SK-N-MC (cell line): ENCODE measurements around the gene WDR44.

Source experiments
- DNase-seq: peaks from one replicate; pipeline ENCODE4 v3.0.0-alpha.2; 2011; ENCODE audit warnings: low read depth, low spot score
- H3K27ac ChIP-seq: fragments of 200-600 bp; sonication (generic); 2 replicates; pipeline ENCODE4 v1.5.1; 2016; ENCODE audit warnings: mixed run types
- H3K36me3 ChIP-seq: fragments of 200-600 bp; sonication (generic); 2 replicates; pipeline ENCODE4 v1.6.1; 2017; ENCODE audit warnings: antibody characterized with exemption, low read length, mixed read lengths; ENCODE audit not compliant: insufficient read depth
- H3K4me3 ChIP-seq: fragments of 200-600 bp; sonication (generic); 2 replicates; pipeline ENCODE4 v1.5.1; 2016
- H3K9ac ChIP-seq: fragments of 200-600 bp; sonication (generic); 2 replicates; pipeline ENCODE4 v1.8.0; 2017; ENCODE audit warnings: mixed run types, mixed read lengths; ENCODE audit not compliant: insufficient read length
- H3K9me3 ChIP-seq: fragments of 200-600 bp; sonication (generic); 2 replicates; pipeline ENCODE4 v1.6.1; 2017; ENCODE audit warnings: low read depth, mild to moderate bottlenecking, antibody characterized with exemption, low read length, moderate library complexity, mixed read lengths
- EZH2 ChIP-seq: fragments of 200-600 bp; sonication (generic); IDR thresholded peaks from one replicate; pipeline ENCODE4 v1.6.1; 2017; ENCODE audit warnings: antibody characterized with exemption
- FOXP2 ChIP-seq: optimal IDR thresholded peaks from 2 replicates; pipeline ENCODE3; 2011; ENCODE audit warnings: mild to moderate bottlenecking, moderate library complexity; ENCODE audit not compliant: insufficient read depth; ENCODE audit errors: extremely low read length, control extremely low read depth
- POLR2AphosphoS5 ChIP-seq: IDR thresholded peaks from 2 replicates; pipeline ENCODE4 v1.6.1; 2012; ENCODE audit warnings: mild to moderate bottlenecking, low read depth, low read length, borderline replicate concordance

WDR44 gene

GRCh38 chrX:118496763-118497079, 150.8 kb downstream of the WDR44 start:
- DNase-seq = no peak
- no peak overlapping the region for H3K27ac ChIP-seq

DNA sequence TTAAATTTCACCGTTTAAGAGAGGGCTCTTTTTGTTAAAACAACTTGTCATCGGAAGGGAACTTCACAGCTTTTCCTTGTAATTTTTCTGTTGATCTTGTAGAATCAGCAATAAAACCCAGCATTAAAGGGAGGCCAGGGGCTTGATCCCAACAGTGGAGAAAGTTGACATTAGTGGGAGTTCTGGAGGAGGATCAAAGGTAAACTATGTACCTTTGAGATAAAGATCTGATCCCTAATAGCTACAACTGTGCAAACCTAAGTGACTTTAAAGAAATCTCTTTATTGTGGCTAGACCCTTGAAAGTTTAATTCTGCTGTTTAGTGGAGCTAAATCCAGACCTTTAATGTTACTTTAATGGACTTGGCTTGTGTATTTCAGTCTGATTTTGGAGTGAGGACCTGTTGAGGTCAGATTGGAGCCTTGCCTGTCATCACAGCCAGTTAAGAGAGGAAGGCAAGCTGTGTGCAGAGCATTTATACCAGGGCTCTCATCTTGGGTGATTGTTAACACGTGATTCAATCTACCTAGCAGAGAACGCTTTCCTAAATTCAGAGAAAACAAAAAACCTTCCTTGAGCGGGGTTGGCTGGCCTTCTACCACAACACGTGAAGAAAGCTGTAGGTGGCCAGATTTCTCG, 151.4 kb downstream of the WDR44 start:
- DNase-seq = no peak
- no peak overlapping the region for H3K27ac ChIP-seq
- no peaks in the 10 kb centered on the region for H3K36me3 ChIP-seq
- H3K9ac ChIP-seq = no peak overlapping the region
- no peaks in the 10 kb centered on the region for H3K9me3 ChIP-seq
- H3K4me3 ChIP-seq = peak overlapping the region; percentile 80
- TF ChIP-seq FOXP2 (no peak), POLR2AphosphoS5 (no peak), EZH2 (no peak)

More at GRCh38 chrX:118496763-118497079, 150.8 kb downstream of the WDR44 start:
- Histone ChIP-seq H3K36me3 (no peaks in the 10 kb centered on the region), H3K9me3 (no peaks in the 10 kb centered on the region), H3K9ac (no peak overlapping the region), H3K4me3 (peak overlapping the region; percentile 80)
- no peak for TF ChIP-seq POLR2AphosphoS5
- TF ChIP-seq EZH2 = no peak
- no peak for TF ChIP-seq FOXP2

DNA sequence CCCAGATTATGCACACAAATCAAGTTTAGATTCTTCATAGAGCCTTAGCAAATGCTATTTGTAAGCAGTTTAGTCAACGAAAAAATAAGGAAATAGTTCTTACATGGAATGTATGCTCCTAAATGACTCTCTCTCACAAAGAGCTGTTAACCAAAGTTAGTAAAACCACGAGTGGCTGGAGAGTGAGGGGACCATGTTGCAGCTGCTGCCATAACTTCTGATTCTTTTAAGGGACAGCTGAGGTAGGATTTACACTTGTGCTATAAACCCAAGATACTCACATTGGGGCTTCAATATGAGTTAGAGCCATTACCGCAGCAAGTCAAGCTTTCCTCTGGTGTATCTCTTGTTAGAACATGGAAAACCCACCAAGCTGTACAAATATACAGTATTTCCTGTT, 152.4 kb downstream of the WDR44 start:
- Histone ChIP-seq H3K27ac (no peak overlapping the region), H3K9ac (no peak overlapping the region), H3K4me3 (no peak overlapping the region), H3K36me3 (no peaks in the 10 kb centered on the region), H3K9me3 (no peaks in the 10 kb centered on the region)
- no peak for DNase-seq
- no peak for TF ChIP-seq POLR2AphosphoS5
- TF ChIP-seq FOXP2 = no peak
- TF ChIP-seq EZH2 = no peak

GRCh38 chrX:118498755-118499154, 152.8 kb downstream of the WDR44 start:
- DNase-seq = no peak
- Histone ChIP-seq H3K9me3 (no peaks in the 10 kb centered on the region), H3K4me3 (no peak overlapping the region), H3K27ac (no peak overlapping the region), H3K9ac (no peak overlapping the region), H3K36me3 (no peaks in the 10 kb centered on the region)
- TF ChIP-seq POLR2AphosphoS5 (no peak), FOXP2 (no peak), EZH2 (no peak)

- Histone ChIP-seq H3K27ac (no peak overlapping the region), H3K36me3 (no peaks in the 10 kb centered on the region), H3K9ac (no peak overlapping the region), H3K9me3 (no peaks in the 10 kb centered on the region), H3K4me3 (no peak overlapping the region)
- TF ChIP-seq FOXP2 (no peak), EZH2 (no peak), POLR2AphosphoS5 (no peak)
- DNase-seq = no peak
These were observed 153.4 kb downstream of the WDR44 start for GRCh38 chrX:118499295-118499694.
